ENCODE results near the gene LMF1.

GRCh38 chr16:979147-979546 is 8.4 kb upstream of the LMF1 start:
- TF ChIP-seq CTCF (IDR thresholded peaks at IDR 0.05) (no peak), EP300 (IDR thresholded peaks at IDR 0.05) (no peak)
